Activated T-helper 1 cell treated with anti-CD3 and anti-CD28 coated beads, Interleukin-2, amount 50 U/mL, for 16 hours (primary cell): ENCODE measurements around the gene NUAK1.
"Not testable (repeated sequence)": the region's sequence is repeated elsewhere in the genome, so short reads cannot be mapped to it uniquely, and the experiment has no call there.

Experiments used
- DNase-seq, 2 donors: peaks; one replicate each; pipeline ENCODE4 v3.0.0-alpha.2; 2020; ENCODE audit warnings: low read depth in 1 of 2, low spot score in 1 of 2

Gene NUAK1

GRCh38 chr12:106034316-106034715 is 104.4 kb downstream of the NUAK1 start:
- DNase-seq, result no peak

DNA sequence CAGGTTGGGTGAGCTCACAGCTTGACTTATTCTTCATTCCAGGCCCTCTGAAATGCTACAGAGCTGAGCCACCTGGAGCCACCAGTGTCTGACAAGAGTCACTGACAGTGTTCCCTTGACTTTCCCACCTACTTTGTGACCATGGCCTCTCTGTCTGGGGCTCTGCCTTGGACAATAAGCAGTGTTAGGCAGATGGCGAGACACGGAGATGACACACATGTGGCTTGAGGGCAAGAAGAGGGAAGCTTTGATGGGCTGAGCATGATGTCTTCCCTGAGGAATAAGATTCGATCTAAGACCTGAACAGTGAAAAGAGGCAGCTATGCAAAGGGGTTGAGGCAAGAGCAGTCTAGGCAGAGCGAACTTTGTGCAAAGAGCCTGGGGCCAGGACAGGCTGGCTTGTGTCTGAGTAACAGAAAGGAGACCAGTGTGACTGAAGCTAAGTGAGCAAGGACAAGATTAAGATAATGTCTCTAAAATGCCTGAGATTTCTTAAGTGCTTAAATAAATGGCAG is 105.5 kb downstream of the NUAK1 start:
- no peak for DNase-seq

- no peak for DNase-seq
Measured at GRCh38 chr12:106032623-106032925, 106.2 kb downstream of the NUAK1 start.

GRCh38 chr12:106031761-106032622 is 106.8 kb downstream of the NUAK1 start:
- no peak for DNase-seq

DNA sequence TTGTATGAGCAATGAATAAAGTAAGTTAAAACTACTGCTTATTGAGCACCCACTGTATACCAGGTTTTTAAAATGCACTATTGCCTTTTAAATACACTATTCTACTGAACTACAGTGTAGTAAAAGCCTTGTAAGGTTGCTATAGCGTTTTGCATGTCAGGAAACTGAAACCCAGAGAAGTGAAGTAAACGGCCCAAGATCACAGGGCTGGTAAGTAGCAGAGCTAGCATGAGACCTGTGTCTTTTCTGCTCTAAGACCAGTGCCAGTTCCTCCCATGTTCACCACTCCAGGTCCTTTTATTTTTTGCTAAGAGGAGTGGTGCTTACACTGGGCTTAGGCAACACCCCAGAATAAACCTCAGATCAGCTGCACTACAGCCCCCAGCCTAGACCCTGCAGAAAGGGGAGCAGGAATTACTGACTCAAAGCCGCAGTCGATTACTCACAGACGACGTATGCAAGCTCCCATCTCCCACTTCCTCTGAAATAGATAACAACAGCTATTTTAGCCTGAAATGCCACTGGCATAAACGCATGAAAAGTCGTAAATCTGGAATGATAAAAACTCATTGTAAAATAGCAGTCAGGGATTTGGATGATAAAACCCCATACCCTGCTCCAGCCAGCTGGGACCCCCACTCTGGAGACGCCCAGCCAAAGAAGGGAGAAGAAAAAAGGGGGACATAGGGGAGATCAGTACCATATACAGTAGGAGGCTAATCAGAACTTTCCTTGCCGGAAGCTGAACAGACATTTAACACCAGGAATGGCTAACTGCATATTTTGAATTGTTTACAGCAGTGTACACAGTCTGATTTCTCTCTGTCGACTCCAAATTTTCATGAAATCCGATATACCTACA is 108.3 kb downstream of the NUAK1 start:
- no peak for DNase-seq

DNA sequence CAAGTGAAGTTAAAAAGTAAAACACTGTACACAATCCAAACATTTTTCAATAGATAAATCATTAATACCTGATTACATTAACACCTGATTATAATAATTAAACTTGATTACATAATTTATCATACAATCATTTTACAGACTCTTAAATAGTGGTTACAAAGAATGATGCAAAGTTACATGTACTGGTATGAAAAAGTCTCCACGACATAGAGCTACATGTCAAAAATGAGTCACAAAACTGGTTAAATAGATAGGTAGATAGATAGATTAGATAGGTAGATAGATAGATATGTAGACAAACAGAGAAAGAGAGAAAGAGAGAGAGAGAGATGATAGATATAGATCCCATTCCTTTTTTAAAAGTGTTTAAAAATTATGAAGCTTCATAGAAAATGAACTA is 109.2 kb downstream of the NUAK1 start:
- DNase-seq, result no peak

- no peak for DNase-seq
Measured at GRCh38 chr12:106027911-106028310, 110.8 kb downstream of the NUAK1 start.

- DNase-seq, result no peak
Measured at GRCh38 chr12:106027286-106027685, 111.5 kb downstream of the NUAK1 start.

GRCh38 chr12:106025129-106025528 is 113.6 kb downstream of the NUAK1 start:
- DNase-seq, result no peak

- DNase-seq, result no peak
Measured at GRCh38 chr12:106023039-106023438, 115.7 kb downstream of the NUAK1 start.

DNA sequence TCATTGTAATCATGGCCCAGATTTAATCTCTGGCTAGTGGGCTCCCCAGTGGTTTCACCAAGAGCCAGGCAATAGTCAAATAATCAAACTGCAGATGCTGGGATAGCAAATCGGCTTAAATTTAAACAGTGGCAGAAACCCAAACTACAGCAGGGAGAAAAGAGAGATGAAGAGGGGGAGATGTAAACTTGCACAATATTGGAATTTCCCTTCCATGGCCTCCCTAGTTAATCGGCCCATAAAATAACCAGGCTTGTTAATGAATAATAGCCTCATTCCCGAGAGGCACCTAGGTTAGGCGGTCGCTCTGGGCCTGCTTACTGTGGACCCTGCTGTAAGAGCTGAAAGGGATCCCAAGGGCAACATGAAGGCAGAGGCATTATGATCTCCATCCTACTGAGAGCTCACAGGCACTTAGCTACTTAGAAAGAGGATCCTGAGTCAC is 116.2 kb downstream of the NUAK1 start:
- no peak for DNase-seq

DNA sequence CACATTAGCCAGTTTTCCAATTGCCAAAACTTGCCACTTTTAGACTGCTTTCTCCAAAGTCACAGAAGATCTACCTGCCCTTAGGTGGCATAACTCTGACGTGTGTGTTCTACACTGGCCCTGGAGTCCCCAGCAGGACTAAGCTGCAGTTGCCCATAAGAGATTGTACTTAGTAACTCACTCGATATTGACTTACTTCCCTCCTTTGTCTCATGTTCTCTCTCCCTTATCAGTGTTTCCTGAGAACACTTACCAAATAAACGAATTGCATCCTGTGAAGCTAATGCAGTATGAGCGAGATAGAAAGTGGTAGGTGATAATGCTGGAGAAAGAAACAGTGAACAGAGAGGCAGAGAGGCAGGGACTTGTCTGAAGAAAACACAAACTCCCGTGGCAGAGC is 117.2 kb downstream of the NUAK1 start:
- no peak for DNase-seq

DNA sequence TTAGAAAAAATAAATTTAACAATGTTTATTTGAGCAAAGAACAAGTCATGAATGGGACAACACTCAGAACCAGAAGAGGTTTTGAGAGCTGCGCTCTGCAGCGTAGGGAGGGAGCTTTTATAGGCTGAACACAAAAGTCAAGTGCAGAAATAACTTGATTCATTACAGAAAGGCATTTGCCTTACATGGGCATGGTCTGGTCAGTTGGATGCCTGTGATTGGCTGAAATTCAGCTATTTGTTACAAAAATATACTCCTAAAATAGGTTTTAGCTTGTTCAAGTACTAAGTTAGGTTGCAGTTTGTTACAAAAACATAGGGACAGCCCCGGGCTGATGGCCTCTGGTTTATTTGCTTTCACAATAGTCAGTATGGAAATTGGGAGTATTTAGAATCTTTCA is 118.0 kb downstream of the NUAK1 start:
- no peak for DNase-seq

- no peak for DNase-seq
Measured at GRCh38 chr12:106019144-106019543, 119.6 kb downstream of the NUAK1 start.

- DNase-seq, result no peak
Measured at GRCh38 chr12:106018286-106018685, 120.5 kb downstream of the NUAK1 start.

GRCh38 chr12:106016601-106017278 is 122.0 kb downstream of the NUAK1 start:
- DNase-seq, result not testable (repeated sequence)

- no peak for DNase-seq
Measured at GRCh38 chr12:106015646-106016045, 123.1 kb downstream of the NUAK1 start.

GRCh38 chr12:106013941-106014340 is 124.8 kb downstream of the NUAK1 start:
- no peak for DNase-seq
